ENCODE data around the gene NXN.

DNA sequence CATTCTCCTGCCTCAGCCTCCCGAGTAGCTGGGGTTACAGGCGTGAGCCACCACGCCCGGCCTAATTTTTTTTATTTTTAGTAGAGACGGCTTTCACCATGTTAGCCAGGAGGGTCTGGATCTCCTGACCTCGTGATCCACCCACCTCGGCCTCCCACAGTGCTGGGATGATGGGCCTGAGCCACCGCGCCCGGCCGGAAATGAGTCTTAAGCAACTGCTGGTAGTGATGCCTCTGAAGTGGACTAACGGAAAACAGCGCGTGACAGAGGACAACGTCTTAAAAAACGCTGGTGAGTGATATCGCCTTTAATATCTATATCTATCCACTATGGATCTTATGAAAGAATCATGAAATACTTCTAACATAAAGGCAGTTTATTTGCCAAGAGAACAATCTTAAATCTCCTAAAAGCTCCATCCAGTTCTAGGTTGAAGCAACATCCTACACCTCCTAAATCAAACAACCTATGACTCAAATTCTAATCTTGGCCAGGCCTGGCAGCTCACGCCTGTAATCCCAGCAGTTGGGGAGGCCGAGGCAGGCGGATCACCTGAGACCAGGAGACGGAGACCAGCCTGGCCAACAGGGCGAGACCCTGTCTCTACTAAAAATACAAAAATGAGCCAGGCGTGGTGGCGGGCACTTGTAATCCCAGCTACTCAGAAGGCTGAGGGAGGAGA is 69.8 kb downstream of the NXN start:
- TF ChIP-seq POLR2A (IDR thresholded peaks at IDR 0.05) (no peak), POLR2AphosphoS5 (IDR thresholded peaks at IDR 0.05) (no peak)
